Left colon (tissue), 2 donors: ENCODE data around the gene CPA4. TPM values are rescaled to one million over a fixed set of nuclear protein-coding genes. Genes with fewer than 3 reads are reported as not detected.

Experiments used
- ATAC-seq: fragments of 200-7000 bp; cut with Tn5 transposase; one replicate; pipeline ENCODE4 v1.9.1; 2020; ENCODE audit warnings: mild to moderate bottlenecking, moderate library complexity
- DNase-seq, 2 donors: peaks; one replicate each; pipeline ENCODE4 v3.0.0-alpha.2; 2020
- intact Hi-C, 2 donors: fragments of 100-400 bp; cut with DNase I in 1 of 2; cut with micrococcal nuclease in 1 of 2; formaldehyde crosslinking; loops; one replicate each; pipeline versions ENCODE4 v1.11.2 to v1.14.0; 2022; cut with DNase I, micrococcal nuclease
- total RNA-seq, 2 donors: library from RNA; stranded (reverse); fragmentation: NEBNext Ultra II Directional; extraction: Animal tissue kit (Norgen Biotek cat#: 25700); gene quantifications; one replicate each; pipeline ENCODE4 v1.2.1, GENCODE V29; 2021
- donor health status: DM: no; HTN: no; CAD: no.
- donor health status: DM: yes; HTN: yes; CAD: no.

The CPA4 gene
- total RNA-seq, 2 donors from 2014 or later, result not detected

GRCh38 chr7:130369831-130370550 is 77.0 kb downstream of the CPA4 start:
- no peak for DNase-seq
- intact Hi-C loops, result no loop called here

GRCh38 chr7:130371046-130371445 is 78.1 kb downstream of the CPA4 start:
- ATAC-seq, result no peak
- DNase-seq, result peak in 1 of 2 donors; percentile 24
- intact Hi-C loops, result no loop called here

More at GRCh38 chr7:130369831-130370550, 77.0 kb downstream of the CPA4 start:
- ATAC-seq, result no peak

GRCh38 chr7:130372402-130373165 is 79.6 kb downstream of the CPA4 start:
- intact Hi-C loops, result no loop called here
- ATAC-seq, result no peak
- no peak for DNase-seq

Other genes with a start within 250 kb of the CPA4 start
- gene ZC3HC1, start 241.8 kb upstream of the CPA4 start, total RNA-seq, result 1 to 10 TPM; 7.1 to 7.2 TPM
- 10 to 100 TPM; 27.9 to 29.0 TPM for gene KLHDC10, start 222.6 kb upstream of the CPA4 start, total RNA-seq
- 10 to 100 TPM; 17.7 to 23.5 TPM for gene TMEM209, start 87.8 kb upstream of the CPA4 start, total RNA-seq
- gene SSMEM1, start 85.3 kb upstream of the CPA4 start, total RNA-seq, result not detected
- 1 to 10 TPM; 1.1 to 1.7 TPM for gene CPA2, start 26.3 kb upstream of the CPA4 start, total RNA-seq
- not detected for gene CPA5, start 51.7 kb downstream of the CPA4 start, total RNA-seq
- gene CPA1, start 87.3 kb downstream of the CPA4 start, total RNA-seq, result 1 to 10 TPM in 1 of 2 donors, not detected in 1; 4.8 TPM
- 1 to 10 TPM; 6.3 to 6.5 TPM for gene CEP41, start 147.9 kb downstream of the CPA4 start, total RNA-seq
- 10 to 100 TPM; 44.3 to 47.7 TPM for gene MEST, start 198.9 kb downstream of the CPA4 start, total RNA-seq